Fibroblast of villous mesenchyme (primary cell): ENCODE data around the gene TMEM33. TPM values are rescaled to one million over a fixed set of nuclear protein-coding genes. Genes with fewer than 3 reads are reported as not detected.
A peak's percentile ranks its signal among the peaks of the same experiment; 100 is the strongest.
"Not testable (repeated sequence)": the region's sequence is repeated elsewhere in the genome, so short reads cannot be mapped to it uniquely, and the experiment has no call there.

ENCODE experiments used
- DNase-seq: peaks from one replicate; pipeline ENCODE4 v3.0.0-alpha.2; 2010; ENCODE audit warnings: low read depth
- H3K4me3 ChIP-seq: 2 replicates; pipeline ENCODE4 v1.5.1; 2011; ENCODE audit warnings: low read depth, mild to moderate bottlenecking, low read length
- CTCF ChIP-seq: IDR thresholded peaks from 2 replicates; pipeline ENCODE4 v1.5.1; 2012; ENCODE audit warnings: low read depth, mild to moderate bottlenecking, low read length; ENCODE audit not compliant: insufficient read depth
- total RNA-seq: library from RNA; depleted of rRNA; stranded (reverse); fragments of >200 nt; gene quantifications from 2 replicates; pipeline ENCODE4 v1.2.3, GENCODE V29; 2012

TMEM33 gene
- total RNA-seq, 1 donor: 58.7 TPM

DNA sequence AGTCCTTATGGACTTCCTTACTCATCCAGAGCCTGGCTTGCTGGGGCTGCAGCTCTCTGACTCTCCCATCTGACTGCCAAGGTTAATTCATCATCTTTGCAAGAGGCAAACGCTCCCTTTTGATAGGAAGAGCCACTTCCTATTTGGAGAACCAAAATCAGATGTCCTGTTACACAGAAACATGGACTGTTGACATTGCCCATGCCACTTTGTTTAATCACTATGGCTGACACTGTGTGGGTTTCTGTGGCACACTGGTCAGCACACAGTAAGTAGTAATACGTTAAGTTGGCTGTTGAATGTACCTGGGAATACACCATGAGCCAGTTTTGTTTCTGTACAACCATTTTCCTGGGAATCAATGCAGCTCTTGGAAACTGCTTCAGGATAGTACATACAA, 45.1 kb upstream of the TMEM33 start:
- TF ChIP-seq CTCF: no peak

DNA sequence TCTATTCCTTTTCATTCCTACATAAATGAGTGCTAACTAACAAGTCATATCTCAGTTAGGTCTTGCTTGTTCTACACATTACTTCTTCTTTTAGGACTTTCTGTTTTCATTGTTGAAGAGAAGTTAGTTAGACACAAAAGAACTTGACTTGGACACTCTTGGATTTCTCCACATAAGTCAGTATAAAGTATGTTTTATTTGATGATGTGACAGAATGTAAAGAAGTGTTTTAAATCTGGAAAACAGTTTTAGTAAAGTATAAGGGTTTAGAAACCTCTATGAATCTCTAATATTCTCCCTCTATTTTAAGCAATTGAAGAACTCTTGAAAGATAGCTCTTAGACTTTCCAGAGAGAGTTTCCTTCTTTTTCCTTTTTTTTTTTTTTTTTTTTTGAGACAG, 38.6 kb upstream of the TMEM33 start:
- H3K4me3 ChIP-seq: no peak overlapping the region
- no peak for DNase-seq
- no peak for TF ChIP-seq CTCF

More for the DNA sequence above, 45.1 kb upstream of the TMEM33 start:
- no peak for DNase-seq
- no peak overlapping the region for H3K4me3 ChIP-seq

DNA sequence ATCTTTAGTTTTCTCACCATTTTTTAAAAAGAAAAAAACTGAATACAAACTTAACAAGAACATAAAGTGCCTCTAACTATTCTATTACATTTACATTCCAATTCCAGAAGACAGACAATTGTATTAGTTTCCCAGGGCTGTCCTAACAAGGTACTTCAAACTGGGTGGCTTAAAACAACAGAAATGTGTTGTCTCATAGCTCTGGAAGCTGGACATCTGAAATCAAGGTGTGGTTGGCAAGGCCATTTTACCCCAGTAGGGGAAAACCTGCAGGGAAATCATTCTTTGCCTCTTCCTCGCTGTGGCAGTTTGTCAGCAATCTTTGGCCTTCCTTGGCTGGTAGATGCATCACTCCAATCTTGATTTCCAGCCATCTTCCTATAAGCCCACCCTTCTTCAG, 37.5 kb upstream of the TMEM33 start:
- H3K4me3 ChIP-seq: no peak overlapping the region
- no peak for DNase-seq

GRCh38 chr4:41909136-41909535, 26.1 kb upstream of the TMEM33 start:
- DNase-seq: peak; percentile 47
- not testable (repeated sequence) for H3K4me3 ChIP-seq

More for the DNA sequence above, 37.5 kb upstream of the TMEM33 start:
- TF ChIP-seq CTCF: no peak

DNA sequence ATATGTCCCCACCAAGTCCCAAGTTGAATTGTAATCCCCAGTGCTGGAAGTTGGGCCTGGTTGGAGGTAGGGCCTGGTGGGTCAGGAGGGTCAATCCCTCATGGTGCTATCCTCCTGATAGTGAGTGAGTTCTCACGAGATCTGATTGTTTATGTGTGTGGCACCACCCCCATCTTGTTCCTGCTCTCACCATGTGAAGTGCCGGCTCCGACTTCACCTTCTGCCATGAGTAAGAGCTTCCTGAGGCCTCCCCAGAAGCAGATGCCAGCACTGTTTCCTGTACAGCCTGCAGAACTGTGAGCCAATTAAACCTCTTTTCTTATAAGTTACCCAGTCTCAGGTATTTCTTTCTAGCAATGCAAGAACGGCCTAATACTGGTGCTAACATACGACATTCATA, 22.7 kb upstream of the TMEM33 start:
- no peak overlapping the region for H3K4me3 ChIP-seq
- no peak for TF ChIP-seq CTCF
- DNase-seq: no peak

DNA sequence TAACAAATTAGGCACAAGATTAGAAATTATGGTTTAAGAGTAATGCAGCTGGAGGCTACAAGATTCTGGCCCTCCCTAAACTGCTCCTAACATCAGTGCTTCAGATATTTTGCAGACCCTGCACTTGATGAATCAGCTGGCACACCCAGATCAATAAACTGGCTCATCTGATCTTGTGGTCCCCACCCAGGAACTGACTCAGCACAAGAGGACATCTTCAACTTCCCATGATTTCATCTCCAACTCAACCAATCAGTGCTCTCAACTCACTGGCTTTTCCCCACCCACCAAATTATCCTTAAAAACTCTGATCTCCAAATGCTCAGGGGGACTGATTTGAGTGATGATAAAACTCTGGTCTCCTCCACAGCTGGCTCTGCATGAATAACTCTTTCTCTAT, 21.7 kb upstream of the TMEM33 start:
- TF ChIP-seq CTCF: no peak
- peak; percentile 12 for DNase-seq
- no peak overlapping the region for H3K4me3 ChIP-seq

GRCh38 chr4:41918278-41918677, 17.0 kb upstream of the TMEM33 start:
- DNase-seq: no peak
- H3K4me3 ChIP-seq: no peak overlapping the region
- no peak for TF ChIP-seq CTCF

GRCh38 chr4:41920416-41920815, 14.8 kb upstream of the TMEM33 start:
- not testable (repeated sequence) for H3K4me3 ChIP-seq, DNase-seq
